ENCODE data around the gene RASGRF2. TPM values are rescaled to one million over a fixed set of nuclear protein-coding genes. Genes with fewer than 3 reads are reported as not detected.
"Not testable (repeated sequence)": the region's sequence is repeated elsewhere in the genome, so short reads cannot be mapped to it uniquely, and the experiment has no call there.

The RASGRF2 gene
- total RNA-seq, 1 donor from 2014 or later = 2.6 TPM

GRCh38 chr5:81045389-81045807, 85.2 kb downstream of the RASGRF2 start:
- H3K4me3 ChIP-seq (ENCODE audit: low read depth, low read length) = no peak overlapping the region
- DNase-seq (ENCODE audit: low read depth) = peak; percentile 33
- TF ChIP-seq CTCF (conservative IDR thresholded peaks at IDR 0.05; ENCODE audit: low read depth, low read length) = no peak

- no peak overlapping the region for H3K4me3 ChIP-seq (ENCODE audit: low read depth, low read length)
- TF ChIP-seq CTCF (conservative IDR thresholded peaks at IDR 0.05; ENCODE audit: low read depth, low read length) = no peak
- DNase-seq (ENCODE audit: low read depth) = no peak
Measured at GRCh38 chr5:81046041-81046440, 85.9 kb downstream of the RASGRF2 start.

GRCh38 chr5:81052325-81052724, 92.2 kb downstream of the RASGRF2 start:
- TF ChIP-seq CTCF (conservative IDR thresholded peaks at IDR 0.05; ENCODE audit: low read depth, low read length) = no peak
- DNase-seq (ENCODE audit: low read depth) = no peak
- no peak overlapping the region for H3K4me3 ChIP-seq (ENCODE audit: low read depth, low read length)

GRCh38 chr5:81053282-81053681, 93.1 kb downstream of the RASGRF2 start:
- not testable (repeated sequence) for DNase-seq (ENCODE audit: low read depth); H3K4me3 ChIP-seq (ENCODE audit: low read depth, low read length)

- DNase-seq (ENCODE audit: low read depth) = no peak
- no peak overlapping the region for H3K4me3 ChIP-seq (ENCODE audit: low read depth, low read length)
- no peak for TF ChIP-seq CTCF (conservative IDR thresholded peaks at IDR 0.05; ENCODE audit: low read depth, low read length)
Measured at GRCh38 chr5:81058121-81058520, 98.0 kb downstream of the RASGRF2 start.

GRCh38 chr5:81065492-81065891, 105.3 kb downstream of the RASGRF2 start:
- TF ChIP-seq CTCF (conservative IDR thresholded peaks at IDR 0.05; ENCODE audit: low read depth, low read length) = no peak
- DNase-seq (ENCODE audit: low read depth) = no peak
- no peak overlapping the region for H3K4me3 ChIP-seq (ENCODE audit: low read depth, low read length)

GRCh38 chr5:81066102-81066501, 105.9 kb downstream of the RASGRF2 start:
- H3K4me3 ChIP-seq (ENCODE audit: low read depth, low read length) = no peak overlapping the region
- DNase-seq (ENCODE audit: low read depth) = no peak
- no peak for TF ChIP-seq CTCF (conservative IDR thresholded peaks at IDR 0.05; ENCODE audit: low read depth, low read length)

- no peak overlapping the region for H3K4me3 ChIP-seq (ENCODE audit: low read depth, low read length)
- no peak for DNase-seq (ENCODE audit: low read depth)
- no peak for TF ChIP-seq CTCF (conservative IDR thresholded peaks at IDR 0.05; ENCODE audit: low read depth, low read length)
Measured at GRCh38 chr5:81067406-81067805, 107.2 kb downstream of the RASGRF2 start.

Measured in epithelial cell of proximal tubule (primary cell).